ENCODE data around the gene PBXIP1. TPM values are rescaled to one million over a fixed set of nuclear protein-coding genes. Genes with fewer than 3 reads are reported as not detected.

PBXIP1 gene
- total RNA-seq, 6 experiments from 2014 or later, result 26.4 to 42.5 (median 28.1) TPM

DNA sequence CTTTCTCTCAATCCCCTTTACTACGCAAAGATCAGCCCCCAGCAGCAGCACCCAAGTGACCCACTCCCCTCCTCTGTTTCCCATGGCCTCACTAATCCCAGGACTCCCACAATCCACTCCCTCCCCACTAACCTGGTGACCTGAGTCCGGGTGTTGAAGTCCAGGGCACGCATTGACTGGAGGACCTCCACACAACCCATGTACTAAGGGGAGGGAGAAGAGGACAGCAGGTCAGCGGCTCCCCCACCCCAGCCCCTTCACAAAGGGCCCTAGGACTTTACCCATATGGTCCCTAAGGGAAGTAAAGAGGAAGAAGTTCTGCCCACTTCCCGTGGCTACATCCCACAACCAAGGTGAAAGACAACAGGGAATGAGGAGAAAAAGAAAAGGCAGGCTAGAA is 13.3 kb upstream of the PBXIP1 start:
- Mint-ChIP-seq H3K27me3 (ENCODE audit: insufficient read depth) (peaks cover 7% of the 10 kb centered on the region), H3K4me1 (ENCODE audit: low read depth) (peaks cover 41% of the 10 kb centered on the region), H3K4me3 (peak overlapping the region; percentile 95; the same call in 1 of the 2 replicates), H3K9me3 (no peaks in the 10 kb centered on the region), H3K36me3 (ENCODE audit: low read depth) (peaks cover 43% of the 10 kb centered on the region), H3K27ac (no peak overlapping the region)
- DNase-seq, result no peak
- TF ChIP-seq, protein P1, sequence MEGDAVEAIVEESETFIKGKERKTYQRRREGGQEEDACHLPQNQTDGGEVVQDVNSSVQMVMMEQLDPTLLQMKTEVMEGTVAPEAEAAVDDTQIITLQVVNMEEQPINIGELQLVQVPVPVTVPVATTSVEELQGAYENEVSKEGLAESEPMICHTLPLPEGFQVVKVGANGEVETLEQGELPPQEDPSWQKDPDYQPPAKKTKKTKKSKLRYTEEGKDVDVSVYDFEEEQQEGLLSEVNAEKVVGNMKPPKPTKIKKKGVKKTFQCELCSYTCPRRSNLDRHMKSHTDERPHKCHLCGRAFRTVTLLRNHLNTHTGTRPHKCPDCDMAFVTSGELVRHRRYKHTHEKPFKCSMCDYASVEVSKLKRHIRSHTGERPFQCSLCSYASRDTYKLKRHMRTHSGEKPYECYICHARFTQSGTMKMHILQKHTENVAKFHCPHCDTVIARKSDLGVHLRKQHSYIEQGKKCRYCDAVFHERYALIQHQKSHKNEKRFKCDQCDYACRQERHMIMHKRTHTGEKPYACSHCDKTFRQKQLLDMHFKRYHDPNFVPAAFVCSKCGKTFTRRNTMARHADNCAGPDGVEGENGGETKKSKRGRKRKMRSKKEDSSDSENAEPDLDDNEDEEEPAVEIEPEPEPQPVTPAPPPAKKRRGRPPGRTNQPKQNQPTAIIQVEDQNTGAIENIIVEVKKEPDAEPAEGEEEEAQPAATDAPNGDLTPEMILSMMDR (IDR thresholded peaks at IDR 0.05), result no peak

DNA sequence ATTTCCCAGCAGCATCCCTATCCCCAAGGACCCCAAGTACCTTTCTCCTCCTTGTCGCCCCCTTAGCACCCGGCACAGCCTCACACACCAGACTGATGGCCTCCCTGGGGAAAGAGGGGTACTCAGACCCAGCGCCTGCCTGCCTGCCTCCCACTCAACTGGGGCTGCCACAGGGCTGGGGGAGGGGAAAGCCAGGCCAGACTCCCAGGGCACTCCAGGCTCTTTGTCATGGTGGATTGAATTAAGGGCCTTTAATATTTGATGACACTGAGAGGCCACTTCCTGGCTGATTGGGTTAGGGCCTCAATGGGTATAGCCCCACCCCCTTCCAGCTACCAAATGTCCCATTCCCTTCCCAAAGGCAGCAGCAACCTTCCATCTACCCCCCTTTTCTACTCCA is 12.8 kb upstream of the PBXIP1 start:
- Mint-ChIP-seq H3K4me3 (peak overlapping the region; percentile 95; the same call in 1 of the 2 replicates), H3K27ac (no peak overlapping the region), H3K4me1 (ENCODE audit: low read depth) (peaks cover 47% of the 10 kb centered on the region), H3K27me3 (ENCODE audit: insufficient read depth) (peaks cover 7% of the 10 kb centered on the region), H3K36me3 (ENCODE audit: low read depth) (peaks cover 46% of the 10 kb centered on the region), H3K9me3 (no peaks in the 10 kb centered on the region)
- DNase-seq, result no peak
- TF ChIP-seq, protein P1 (IDR thresholded peaks at IDR 0.05), result no peak

DNA sequence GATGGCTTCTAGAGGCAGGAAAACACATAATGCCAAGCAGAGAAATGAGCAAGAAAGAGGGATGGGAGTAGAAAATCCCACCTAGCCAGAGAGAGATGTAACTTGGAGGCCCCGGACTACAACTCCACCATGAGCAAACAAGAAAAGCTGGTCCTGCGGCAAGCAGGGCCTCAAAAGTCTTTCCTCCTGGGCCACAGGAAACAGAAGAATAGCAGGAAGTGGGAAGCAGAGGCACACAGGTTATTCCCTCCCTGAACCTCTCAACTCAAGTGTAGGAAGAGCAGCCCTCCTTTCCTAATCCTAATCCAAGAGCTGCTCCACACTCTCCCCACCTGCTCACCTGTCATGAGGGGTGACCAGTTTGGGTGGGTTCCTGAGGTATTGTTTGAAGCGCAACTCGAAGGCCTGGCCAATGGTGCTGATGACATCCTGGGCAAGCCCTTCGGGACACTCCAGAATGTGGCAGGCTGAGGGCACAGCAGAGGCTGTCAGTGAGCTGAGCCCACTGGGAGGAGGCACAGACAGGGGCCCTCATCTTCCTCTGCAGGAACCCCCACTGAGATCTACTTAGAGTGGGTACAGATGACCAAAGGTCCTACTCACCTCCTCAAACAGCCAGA is 11.5 kb upstream of the PBXIP1 start:
- Mint-ChIP-seq H3K4me1 (ENCODE audit: low read depth) (peaks cover 59% of the 10 kb centered on the region), H3K36me3 (ENCODE audit: low read depth) (peaks cover 55% of the 10 kb centered on the region), H3K27me3 (ENCODE audit: insufficient read depth) (peaks cover 5% of the 10 kb centered on the region), H3K27ac (no peak overlapping the region), H3K9me3 (no peaks in the 10 kb centered on the region), H3K4me3 (peak overlapping the region; percentile 95)
- TF ChIP-seq, protein P1 (IDR thresholded peaks at IDR 0.05), result no peak
- no peak for DNase-seq

DNA sequence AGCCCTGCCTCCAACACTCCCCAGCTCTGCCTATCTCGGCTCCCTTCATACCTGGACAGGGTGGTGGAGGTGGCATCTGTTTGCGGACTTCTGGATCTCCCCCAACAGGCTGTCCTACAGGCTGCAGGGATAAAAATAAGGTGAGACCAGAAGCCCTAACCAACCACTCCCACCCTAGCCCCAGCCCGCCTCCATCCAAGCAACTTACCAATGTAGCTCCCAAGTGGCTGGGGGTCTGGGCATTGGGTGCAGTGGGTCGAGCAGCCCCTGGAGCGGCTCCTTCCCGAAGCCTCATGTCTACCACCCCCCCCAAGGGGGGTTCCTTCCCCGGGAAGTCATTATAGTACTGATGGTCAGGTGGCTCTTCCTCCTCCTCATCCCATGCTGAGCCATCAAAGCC is 10.2 kb upstream of the PBXIP1 start:
- H3K27me3 Mint-ChIP-seq (ENCODE audit: insufficient read depth), result peaks cover 9% of the 10 kb centered on the region
- H3K27ac Mint-ChIP-seq, result no peak overlapping the region
- H3K36me3 Mint-ChIP-seq (ENCODE audit: low read depth), result peaks cover 46% of the 10 kb centered on the region

DNA sequence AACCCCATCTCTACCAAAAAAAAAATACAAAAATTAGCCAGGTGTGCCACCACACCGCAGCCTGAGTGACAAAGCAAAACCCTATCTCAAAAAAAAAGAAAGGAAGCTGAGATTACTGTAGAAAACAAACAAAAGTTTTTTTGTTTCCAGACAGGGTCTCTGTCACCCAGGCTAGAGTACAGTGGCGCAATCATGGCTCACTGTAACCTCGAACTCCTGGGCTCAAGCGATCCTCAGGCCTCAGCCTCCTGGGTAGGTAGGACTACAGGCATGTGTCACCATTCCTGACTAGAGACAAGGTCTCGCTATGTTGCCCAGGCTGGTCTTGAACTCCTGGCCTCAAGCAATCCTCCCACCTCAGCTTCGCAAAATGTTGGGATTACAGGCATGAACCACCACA is 8.5 kb upstream of the PBXIP1 start:
- Mint-ChIP-seq H3K27ac (peak overlapping the region; percentile 67), H3K4me3 (no peak overlapping the region), H3K36me3 (ENCODE audit: low read depth) (peaks cover 41% of the 10 kb centered on the region), H3K4me1 (ENCODE audit: low read depth) (peaks cover 69% of the 10 kb centered on the region), H3K27me3 (ENCODE audit: insufficient read depth) (peaks cover 13% of the 10 kb centered on the region), H3K9me3 (no peaks in the 10 kb centered on the region)
- TF ChIP-seq, protein P1 (IDR thresholded peaks at IDR 0.05), result no peak
- DNase-seq, result no peak

More for the DNA sequence above, 10.2 kb upstream of the PBXIP1 start:
- Mint-ChIP-seq H3K4me3 (no peak overlapping the region), H3K4me1 (ENCODE audit: low read depth) (peaks cover 64% of the 10 kb centered on the region), H3K9me3 (no peaks in the 10 kb centered on the region)
- TF ChIP-seq, protein P1 (IDR thresholded peaks at IDR 0.05), result no peak
- no peak for DNase-seq
